ENCODE results near the gene LAMP2. TPM values are rescaled to one million over a fixed set of nuclear protein-coding genes. Genes with fewer than 3 reads are reported as not detected.
A peak's percentile ranks its signal among the peaks of the same experiment; 100 is the strongest.
"Not testable (repeated sequence)": the region's sequence is repeated elsewhere in the genome, so short reads cannot be mapped to it uniquely, and the experiment has no call there.

The LAMP2 gene
- total RNA-seq, 8 experiments from 2014 or later, result 30.8 to 197 (median 80.6) TPM

- Histone ChIP-seq H3K4me3 (no peak overlapping the region), H3K4me1 (replicated peaks in 1 of 2) (no peaks in the 10 kb centered on the region), H3K27ac (no peak overlapping the region)
- in situ Hi-C loops (cut with MboI; ENCODE audit: low pct_unique_long_range_greater_than_20kb in 2 of 9, low sequenced_read_pairs in 9 of 9, unreplicated experiment in 9 of 9), result no loop called here
- 0 to 75% (median 40%) methylated on average over 1 to 2 of the region's 2 CpGs; no CpG with 5 or more reads in 5 of the 10 experiments for WGBS, 10 experiments
- no peak for ATAC-seq (replicated peaks in 6 of 8)
Measured at GRCh38 chrX:120476714-120477113, 7.6 kb upstream of the LAMP2 start.

- 0 to 29% (median 0%) methylated on average over 1 of the region's 1 CpG; no CpG with 5 or more reads in 5 of the 10 experiments for WGBS, 10 experiments
- H3K27ac ChIP-seq; H3K4me3 ChIP-seq; ATAC-seq (replicated peaks in 6 of 8); H3K4me1 ChIP-seq (replicated peaks in 1 of 2); in situ Hi-C loops (cut with MboI; ENCODE audit: low pct_unique_long_range_greater_than_20kb in 2 of 9, low sequenced_read_pairs in 9 of 9, unreplicated experiment in 9 of 9): not testable (repeated sequence)
Measured at GRCh38 chrX:120475447-120475846, 6.4 kb upstream of the LAMP2 start.

- in situ Hi-C loops (cut with MboI; ENCODE audit: low pct_unique_long_range_greater_than_20kb in 2 of 9, low sequenced_read_pairs in 9 of 9, unreplicated experiment in 9 of 9), result loop anchor here in 2 of 9 experiments (25.0 kb wide), 2 partner anchors 162 to 387 kb away; partner anchors contain the start of genes TMEM255A (in 2 of the 2) and RHOXF2B (in 1 of the 2)
- Histone ChIP-seq H3K27ac (no peak overlapping the region), H3K4me3 (no peak overlapping the region), H3K4me1 (replicated peaks in 1 of 2) (no peaks in the 10 kb centered on the region)
- no peak for ATAC-seq (replicated peaks in 6 of 8)
- 19 to 100% (median 80%) methylated on average over 1 to 2 of the region's 3 CpGs; no CpG with 5 or more reads in 6 of the 10 experiments for WGBS, 10 experiments
Measured at GRCh38 chrX:120474085-120474484, 5.0 kb upstream of the LAMP2 start.

- H3K4me3 ChIP-seq, result peak overlapping the region in 2 of 5 donors; percentile 89 to 91
- in situ Hi-C loops (cut with MboI; ENCODE audit: low pct_unique_long_range_greater_than_20kb in 2 of 9, low sequenced_read_pairs in 9 of 9, unreplicated experiment in 9 of 9), result loop anchor here in 2 of 9 experiments (25.0 kb wide), 2 partner anchors 157 to 382 kb away; partner anchors contain the start of genes TMEM255A (in 2 of the 2) and RHOXF2B (in 1 of the 2)
- 29 to 63% methylated on average over 1 to 4 of the region's 5 CpGs; no CpG with 5 or more reads in 8 of the 10 experiments for WGBS, 10 experiments
- H3K27ac ChIP-seq; H3K4me1 ChIP-seq (replicated peaks in 1 of 2); ATAC-seq (replicated peaks in 6 of 8): not testable (repeated sequence)
Measured at GRCh38 chrX:120469657-120470056, 561 bp upstream of the LAMP2 start.

GRCh38 chrX:120468479-120468824 is 644 bp downstream of the LAMP2 start:
- in situ Hi-C loops (cut with MboI; ENCODE audit: low pct_unique_long_range_greater_than_20kb in 2 of 9, low sequenced_read_pairs in 9 of 9, unreplicated experiment in 9 of 9), result loop anchor here in 2 of 9 experiments (25.0 kb wide), 2 partner anchors 156 to 381 kb away; partner anchors contain the start of genes TMEM255A (in 2 of the 2) and RHOXF2B (in 1 of the 2)
- peak overlapping the region; percentile 73 to 93 for H3K27ac ChIP-seq
- peak overlapping the region; percentile 60 to 98 (median 89) for H3K4me3 ChIP-seq
- H3K4me1 ChIP-seq (replicated peaks in 1 of 2), result peaks cover 5 to 10% of the 10 kb centered on the region in 2 donors
- WGBS, 10 experiments, result 14% methylated on average over 1 of the region's 2 CpGs; no CpG with 5 or more reads in 9 of the 10 experiments
- ATAC-seq (replicated peaks in 6 of 8), result peak in 1 of 8 experiments; percentile 3

GRCh38 chrX:120468071-120468470 is 1.0 kb downstream of the LAMP2 start:
- in situ Hi-C loops (cut with MboI; ENCODE audit: low pct_unique_long_range_greater_than_20kb in 2 of 9, low sequenced_read_pairs in 9 of 9, unreplicated experiment in 9 of 9), result loop anchor here in 2 of 9 experiments (25.0 kb wide), 2 partner anchors 156 to 381 kb away; partner anchors contain the start of genes TMEM255A (in 2 of the 2) and RHOXF2B (in 1 of the 2)
- no peak for ATAC-seq (replicated peaks in 6 of 8)
- Histone ChIP-seq H3K4me3 (peak overlapping the region; percentile 60 to 98 (median 89)), H3K4me1 (replicated peaks in 1 of 2) (peaks cover 5 to 10% of the 10 kb centered on the region in 2 donors), H3K27ac (peak overlapping the region in 1 of 2 donors; percentile 93)
- WGBS, 10 experiments, result 0 to 20% (median 20%) methylated on average over 1 to 2 of the region's 4 CpGs; no CpG with 5 or more reads in 7 of the 10 experiments

GRCh38 chrX:120464411-120464810 is 4.7 kb downstream of the LAMP2 start:
- H3K27ac ChIP-seq, result no peak overlapping the region
- no peak for ATAC-seq (replicated peaks in 6 of 8)
- in situ Hi-C loops (cut with MboI; ENCODE audit: low pct_unique_long_range_greater_than_20kb in 2 of 9, low sequenced_read_pairs in 9 of 9, unreplicated experiment in 9 of 9), result loop anchor here in 2 of 9 experiments (25.0 kb wide), 2 partner anchors 152 to 377 kb away; partner anchors contain the start of genes TMEM255A (in 2 of the 2) and RHOXF2B (in 1 of the 2)
- H3K4me1 ChIP-seq (replicated peaks in 1 of 2), result peaks cover 5 to 10% of the 10 kb centered on the region in 2 donors
- WGBS, 10 experiments, result 50 to 100% (median 100%) methylated on average over 1 to 4 of the region's 4 CpGs; no CpG with 5 or more reads in 5 of the 10 experiments
- H3K4me3 ChIP-seq, result no peak overlapping the region

GRCh38 chrX:120463241-120463640 is 5.9 kb downstream of the LAMP2 start:
- WGBS, 10 experiments, result 50 to 100% (median 63%) methylated on average over 1 of the region's 1 CpG; no CpG with 5 or more reads in 7 of the 10 experiments
- ATAC-seq (replicated peaks in 6 of 8), result no peak

GRCh38 chrX:120462370-120462769 is 6.7 kb downstream of the LAMP2 start:
- 52 to 60% methylated on average over 1 to 2 of the region's 2 CpGs; no CpG with 5 or more reads in 8 of the 10 experiments for WGBS, 10 experiments
- Histone ChIP-seq H3K4me3 (no peak overlapping the region), H3K4me1 (replicated peaks in 1 of 2) (peaks cover 0 to 3% of the 10 kb centered on the region in 2 donors), H3K27ac (no peak overlapping the region)
- ATAC-seq (replicated peaks in 6 of 8), result no peak
- in situ Hi-C loops (cut with MboI; ENCODE audit: low pct_unique_long_range_greater_than_20kb in 2 of 9, low sequenced_read_pairs in 9 of 9, unreplicated experiment in 9 of 9), result loop anchor here in 2 of 9 experiments (25.0 kb wide), 2 partner anchors 150 to 375 kb away; partner anchors contain the start of genes TMEM255A (in 2 of the 2) and RHOXF2B (in 1 of the 2)

More at GRCh38 chrX:120463241-120463640, 5.9 kb downstream of the LAMP2 start:
- H3K4me3 ChIP-seq, result no peak overlapping the region
- H3K4me1 ChIP-seq (replicated peaks in 1 of 2), result peaks cover 5 to 10% of the 10 kb centered on the region in 2 donors
- no peak overlapping the region for H3K27ac ChIP-seq
- in situ Hi-C loops (cut with MboI; ENCODE audit: low pct_unique_long_range_greater_than_20kb in 2 of 9, low sequenced_read_pairs in 9 of 9, unreplicated experiment in 9 of 9), result loop anchor here in 2 of 9 experiments (25.0 kb wide), 2 partner anchors 151 to 376 kb away; partner anchors contain the start of genes TMEM255A (in 2 of the 2) and RHOXF2B (in 1 of the 2)

- H3K4me3 ChIP-seq, result no peak overlapping the region
- in situ Hi-C loops (cut with MboI; ENCODE audit: low pct_unique_long_range_greater_than_20kb in 2 of 9, low sequenced_read_pairs in 9 of 9, unreplicated experiment in 9 of 9), result loop anchor here in 2 of 9 experiments (25.0 kb wide), 2 partner anchors 147 to 372 kb away; partner anchors contain the start of genes TMEM255A (in 2 of the 2) and RHOXF2B (in 1 of the 2)
- H3K4me1 ChIP-seq (replicated peaks in 1 of 2), result no peaks in the 10 kb centered on the region
- ATAC-seq (replicated peaks in 6 of 8), result no peak
- H3K27ac ChIP-seq, result no peak overlapping the region
Measured at GRCh38 chrX:120459309-120459708, 9.8 kb downstream of the LAMP2 start.

- in situ Hi-C loops (cut with MboI; ENCODE audit: low pct_unique_long_range_greater_than_20kb in 2 of 9, low sequenced_read_pairs in 9 of 9, unreplicated experiment in 9 of 9), result loop anchor here in 2 of 9 experiments (25.0 kb wide), 2 partner anchors 145 to 370 kb away; partner anchors contain the start of genes TMEM255A (in 2 of the 2) and RHOXF2B (in 1 of the 2)
- Histone ChIP-seq H3K4me1 (replicated peaks in 1 of 2) (no peaks in the 10 kb centered on the region), H3K27ac (no peak overlapping the region), H3K4me3 (no peak overlapping the region)
- 0 to 83% (median 56%) methylated on average over 1 to 2 of the region's 2 CpGs; no CpG with 5 or more reads in 6 of the 10 experiments for WGBS, 10 experiments
- peak in 4 of 8 experiments; percentile 41 to 94 (median 72) for ATAC-seq (replicated peaks in 6 of 8)
Measured at GRCh38 chrX:120457766-120458180, 11.3 kb downstream of the LAMP2 start.

GRCh38 chrX:120456973-120457372 is 12.1 kb downstream of the LAMP2 start:
- ATAC-seq (replicated peaks in 6 of 8), result no peak
- WGBS, 10 experiments, result 0 to 94% (median 48%) methylated on average over 2 to 4 of the region's 4 CpGs; no CpG with 5 or more reads in 2 of the 10 experiments
- Histone ChIP-seq H3K4me3 (no peak overlapping the region), H3K27ac (no peak overlapping the region), H3K4me1 (replicated peaks in 1 of 2) (no peaks in the 10 kb centered on the region)
- in situ Hi-C loops (cut with MboI; ENCODE audit: low pct_unique_long_range_greater_than_20kb in 2 of 9, low sequenced_read_pairs in 9 of 9, unreplicated experiment in 9 of 9), result loop anchor here in 2 of 9 experiments (25.0 kb wide), 2 partner anchors 145 to 370 kb away; partner anchors contain the start of genes TMEM255A (in 2 of the 2) and RHOXF2B (in 1 of the 2)

GRCh38 chrX:120453985-120454384 is 15.1 kb downstream of the LAMP2 start:
- in situ Hi-C loops (cut with MboI; ENCODE audit: low pct_unique_long_range_greater_than_20kb in 2 of 9, low sequenced_read_pairs in 9 of 9, unreplicated experiment in 9 of 9), result loop anchor here in 2 of 9 experiments (25.0 kb wide), 2 partner anchors 142 to 367 kb away; partner anchors contain the start of genes TMEM255A (in 2 of the 2) and RHOXF2B (in 1 of the 2)
- no peak overlapping the region for H3K4me3 ChIP-seq
- no peaks in the 10 kb centered on the region for H3K4me1 ChIP-seq (replicated peaks in 1 of 2)
- H3K27ac ChIP-seq, result no peak overlapping the region
- 62 to 100% (median 100%) methylated on average over 1 to 5 of the region's 5 CpGs; no CpG with 5 or more reads in 5 of the 10 experiments for WGBS, 10 experiments
- ATAC-seq (replicated peaks in 6 of 8), result no peak
